Amygdala (tissue), 56 donors: ENCODE measurements around the gene HEBP2.
"Not testable (repeated sequence)": the region's sequence is repeated elsewhere in the genome, so short reads cannot be mapped to it uniquely, and the experiment has no call there.

Source experiments
- DNase-seq, 56 donors: peaks; one replicate each; lab custom pipeline; 2025; lab: John Stamatoyannopoulos, UW

The HEBP2 gene

GRCh38 chr6:138403801-138404665 is at the start of gene HEBP2:
Gene HEBP2 (plus strand): TSS chr6:138404223. CDS start chr6:138404496, 273 bp downstream.
- DNase-seq: peak in 52 of 56 donors; percentile 16 to 79 (median 54)

- no peak for DNase-seq
These were observed 46.1 kb upstream of the HEBP2 start for GRCh38 chr6:138357928-138358327.

DNA sequence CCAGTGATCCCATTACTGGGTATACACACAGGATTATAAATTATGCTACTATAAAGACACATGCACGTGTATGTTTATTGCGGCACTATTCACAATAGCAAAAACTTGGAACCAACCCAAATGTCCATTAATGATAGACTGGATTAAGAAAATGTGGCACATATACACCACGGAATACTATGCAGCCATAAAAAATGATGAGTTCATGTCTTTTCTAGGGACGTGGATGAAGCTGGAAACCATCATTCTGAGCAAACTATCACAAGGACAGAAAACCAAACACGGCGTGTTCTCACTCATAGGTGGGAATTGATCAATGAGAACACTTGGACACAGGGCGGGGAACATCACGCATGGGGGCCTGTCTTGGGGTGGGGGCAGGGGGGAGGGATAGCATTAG is 35.3 kb upstream of the HEBP2 start:
- DNase-seq: not testable (repeated sequence)

GRCh38 chr6:138370631-138371451 is 33.2 kb upstream of the HEBP2 start:
- no peak for DNase-seq

GRCh38 chr6:138371452-138371711 is 32.6 kb upstream of the HEBP2 start:
- DNase-seq: no peak

DNA sequence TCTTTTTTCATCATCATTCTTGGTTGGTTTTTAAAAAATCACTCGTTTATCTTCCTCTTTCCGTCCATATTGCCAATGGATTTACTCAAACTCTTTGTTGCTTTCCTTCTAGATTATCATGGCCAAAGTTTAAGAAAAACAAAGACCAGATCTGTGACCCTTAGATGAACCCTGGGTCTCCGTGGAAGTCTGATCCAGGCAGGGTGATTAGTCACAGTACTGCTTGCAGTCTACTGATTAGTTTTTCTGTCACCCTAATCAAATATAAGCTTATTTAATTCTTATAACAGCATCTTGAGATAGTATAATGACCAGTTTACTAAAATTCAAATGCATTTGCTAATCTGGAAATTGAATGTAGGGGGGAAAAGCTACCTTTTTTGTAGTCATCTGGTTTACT is 32.3 kb upstream of the HEBP2 start:
- no peak for DNase-seq

DNA sequence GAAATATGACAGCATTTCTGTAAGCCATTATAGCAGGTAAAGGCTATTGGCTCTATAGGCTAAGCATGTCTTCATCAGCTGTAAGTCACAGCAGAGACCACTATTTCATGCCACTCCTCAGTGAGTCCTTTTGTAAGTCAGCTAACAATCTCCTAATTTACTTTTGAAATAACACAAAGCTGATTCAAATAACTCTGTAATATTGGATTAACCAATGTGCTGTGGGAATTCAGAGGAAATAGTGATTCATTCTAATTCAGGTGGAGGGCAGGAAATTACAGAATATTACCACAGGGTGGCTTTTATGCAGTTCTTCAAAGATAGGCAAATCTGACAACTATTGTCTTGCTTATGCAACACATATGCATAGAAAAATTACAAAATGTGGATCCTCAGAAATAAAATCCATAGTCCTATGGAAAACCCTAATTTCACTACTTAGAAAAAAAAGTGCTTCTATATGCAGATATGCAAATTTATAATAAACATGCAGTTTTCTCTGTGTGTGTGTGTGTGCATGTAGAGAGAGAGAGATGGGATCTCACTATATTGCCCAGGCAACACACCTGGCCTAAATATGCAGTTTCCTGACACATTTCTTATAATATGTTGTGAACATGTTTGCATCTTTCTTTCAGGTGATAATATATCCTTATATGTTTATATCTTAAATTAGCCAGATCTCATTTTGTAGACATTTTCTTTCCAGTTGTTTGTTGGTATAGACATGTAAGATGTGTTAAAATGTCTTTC is 31.1 kb upstream of the HEBP2 start:
- DNase-seq: no peak

- no peak for DNase-seq
These were observed 29.8 kb upstream of the HEBP2 start for GRCh38 chr6:138374230-138374629.

DNA sequence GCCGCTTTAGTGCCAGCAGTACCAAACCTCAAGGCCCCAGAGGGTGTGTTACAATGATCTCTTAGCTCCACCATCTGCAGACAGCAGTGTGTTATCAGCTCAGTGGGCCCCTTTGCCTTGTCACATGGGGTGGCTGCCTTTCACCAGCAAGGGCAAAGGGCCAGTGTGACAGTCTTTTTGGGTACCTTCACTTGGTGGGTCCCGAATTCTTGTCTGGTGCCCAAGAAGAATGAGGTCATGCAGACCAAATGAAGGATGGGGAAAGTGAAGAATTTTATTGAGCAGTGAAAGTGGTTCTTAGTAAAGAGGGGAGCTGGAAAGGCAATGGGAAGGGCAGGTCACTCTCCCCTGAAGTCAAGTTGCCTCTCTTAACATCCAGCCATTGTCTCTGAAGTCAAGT is 29.2 kb upstream of the HEBP2 start:
- DNase-seq: no peak

DNA sequence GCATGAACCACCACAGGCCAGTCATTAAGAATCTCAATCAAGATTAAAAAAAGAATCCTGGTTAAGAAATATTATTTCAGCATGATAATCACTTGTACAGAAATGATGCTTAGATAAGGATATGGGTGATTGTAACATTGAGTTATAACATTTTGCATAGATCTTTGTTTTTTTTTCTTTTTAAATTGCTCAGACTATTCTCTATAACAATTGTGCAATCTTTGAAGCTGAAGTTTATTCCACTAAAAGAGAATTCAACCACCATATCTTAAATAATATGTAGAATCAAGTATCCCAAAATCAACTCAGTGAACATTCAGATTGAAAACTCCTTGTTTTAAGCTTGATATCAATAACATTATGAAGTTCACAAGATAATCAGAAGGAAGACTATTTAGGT is 27.0 kb upstream of the HEBP2 start:
- no peak for DNase-seq

GRCh38 chr6:138377844-138378243 is 26.2 kb upstream of the HEBP2 start, which contains the start of gene SMIM28:
Gene SMIM28 (plus strand): TSS chr6:138377905. CDS start chr6:138378073, 168 bp downstream.
- peak in 1 of 56 donors; percentile 20 for DNase-seq

DNA sequence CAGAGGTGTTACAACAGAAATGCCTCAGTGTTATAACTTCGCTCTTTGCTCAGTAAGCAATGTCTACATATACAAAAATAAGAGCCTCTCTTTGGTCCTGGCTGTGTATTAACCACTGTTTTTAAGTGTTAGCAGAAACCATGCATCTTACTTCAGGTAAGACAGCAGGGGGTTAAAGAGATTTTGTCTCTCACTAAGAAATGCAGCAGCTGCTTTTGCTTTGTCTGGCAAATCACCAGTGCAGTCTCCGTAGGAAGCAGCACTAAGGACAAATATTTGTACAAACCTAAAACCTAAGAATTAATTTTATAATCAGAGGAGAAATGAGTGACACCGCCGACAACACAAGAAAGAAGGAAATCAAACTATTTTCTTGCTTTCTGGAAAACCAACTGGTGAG is 25.6 kb upstream of the HEBP2 start:
- no peak for DNase-seq

DNA sequence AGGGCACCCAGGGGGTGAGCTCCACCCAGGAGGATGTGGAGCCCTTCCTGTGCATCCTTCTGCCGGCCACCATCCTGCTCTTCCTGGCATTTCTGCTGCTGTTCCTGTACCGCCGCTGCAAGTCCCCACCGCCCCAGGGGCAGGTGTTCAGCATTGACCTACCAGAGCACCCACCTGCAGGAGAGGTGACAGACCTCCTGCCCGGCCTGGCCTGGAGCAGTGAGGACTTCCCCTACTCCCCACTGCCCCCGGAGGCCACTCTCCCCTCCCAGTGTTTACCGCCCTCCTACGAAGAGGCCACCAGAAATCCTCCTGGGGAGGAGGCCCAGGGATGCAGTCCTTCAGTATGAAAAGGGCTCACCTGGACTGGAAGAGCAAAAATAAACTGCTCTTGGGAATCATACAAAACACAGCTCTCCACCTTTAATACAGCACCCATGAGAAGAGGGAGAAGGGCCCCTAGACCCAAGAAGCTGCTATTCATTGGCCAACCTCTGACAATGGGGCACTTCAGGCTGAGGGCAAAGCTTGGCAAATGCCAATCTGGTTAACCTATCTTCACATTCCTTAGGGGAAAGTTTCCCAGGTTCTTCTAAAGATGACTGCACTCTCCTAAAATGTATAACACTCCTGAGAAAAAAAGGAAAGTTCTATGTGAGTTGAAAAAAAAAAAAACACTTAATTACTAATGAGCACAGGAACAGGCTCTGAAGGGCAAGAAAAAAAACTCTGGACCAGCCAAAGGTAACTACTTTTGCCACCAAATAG is 21.3 kb upstream of the HEBP2 start:
- DNase-seq: no peak

DNA sequence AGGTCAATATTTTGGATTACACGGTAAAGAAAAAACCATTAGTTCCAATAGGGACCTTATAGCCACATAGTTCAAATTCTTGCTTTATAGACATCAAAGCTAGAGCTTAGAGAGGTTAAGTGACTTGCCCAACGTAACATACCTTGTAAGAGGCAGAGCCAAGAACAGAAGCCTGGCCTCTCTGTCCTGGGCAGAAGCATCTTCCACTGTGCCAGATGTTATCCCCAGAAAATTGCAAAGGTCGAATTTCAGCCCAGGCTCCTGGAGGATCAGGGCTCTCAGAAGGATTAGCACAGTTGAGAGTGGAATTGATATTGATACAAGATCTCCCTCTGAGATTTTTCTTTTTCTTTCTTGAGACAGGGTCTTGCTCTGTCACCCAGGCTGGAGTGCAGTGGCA is 20.2 kb upstream of the HEBP2 start:
- DNase-seq: no peak

- no peak for DNase-seq
These were observed 17.1 kb upstream of the HEBP2 start for GRCh38 chr6:138386897-138387296.

DNA sequence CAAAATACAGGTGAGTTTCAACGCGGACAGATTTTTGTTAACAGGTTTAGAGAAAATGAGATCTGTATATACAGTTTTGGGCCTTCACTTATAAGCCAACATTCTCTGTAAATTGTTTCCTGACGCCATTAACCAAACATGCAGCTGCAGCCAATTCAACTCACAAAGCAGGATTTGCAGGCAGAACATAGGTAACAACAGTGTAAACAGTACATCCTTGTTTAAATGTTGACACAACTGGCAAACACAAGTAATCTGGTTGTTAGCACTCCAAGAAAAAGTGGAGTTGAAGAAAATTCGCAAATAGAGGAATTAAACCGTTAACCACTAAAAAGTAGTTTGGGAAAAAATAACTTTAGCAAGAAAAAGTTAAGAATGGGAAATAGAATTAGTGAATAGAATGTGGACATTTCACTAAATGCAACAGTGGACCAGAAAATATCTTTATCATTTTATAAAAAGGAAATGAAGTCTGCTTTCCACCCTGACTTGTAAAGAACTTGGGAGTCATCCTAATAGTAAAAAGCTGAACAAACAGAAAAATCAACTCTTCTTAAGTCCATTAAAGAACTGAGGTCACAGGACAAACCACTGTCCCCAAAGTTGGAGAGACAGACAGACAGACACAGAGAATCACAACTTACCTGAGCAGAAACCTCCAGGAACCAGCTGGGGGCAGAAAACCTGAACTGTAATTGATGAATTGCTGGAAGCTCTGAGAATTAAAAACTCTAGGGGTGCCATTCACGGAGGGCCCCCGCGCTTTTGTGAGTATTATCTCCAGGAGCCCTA is 16.2 kb upstream of the HEBP2 start:
- no peak for DNase-seq

DNA sequence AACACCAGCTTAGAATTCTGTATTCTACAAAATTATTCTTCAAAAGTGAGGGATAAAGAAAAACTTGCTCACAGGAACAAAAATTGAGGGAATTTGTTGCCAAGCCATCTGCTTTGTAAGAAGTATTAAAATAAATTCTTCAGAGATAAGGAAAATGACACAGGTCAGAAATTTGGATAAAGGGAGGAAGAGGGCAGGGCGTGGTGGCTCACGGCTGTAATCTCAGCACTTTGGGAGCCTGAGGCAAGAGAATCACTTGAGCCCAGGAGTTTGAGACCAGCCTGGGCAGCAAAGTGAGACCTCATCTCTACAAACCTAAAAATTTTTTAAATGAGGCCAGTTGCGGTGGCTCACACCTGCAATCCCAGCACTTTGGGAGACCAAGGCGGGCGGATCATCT is 14.5 kb upstream of the HEBP2 start:
- no peak for DNase-seq

GRCh38 chr6:138393871-138394783 is 9.9 kb upstream of the HEBP2 start:
- no peak for DNase-seq
